HuH-7.5 (cell line): ENCODE measurements around the gene CSN3.

Source experiments
- DNase-seq: peaks from one replicate; pipeline ENCODE4 v3.0.0; 2011; ENCODE audit warnings: low spot score

The CSN3 gene

GRCh38 chr4:70297576-70297975 is 55.2 kb downstream of the CSN3 start:
- no peak for DNase-seq

GRCh38 chr4:70298051-70298450 is 55.7 kb downstream of the CSN3 start:
- no peak for DNase-seq

- no peak for DNase-seq
Measured at GRCh38 chr4:70299643-70300042, 57.2 kb downstream of the CSN3 start.

- DNase-seq, result no peak
Measured at GRCh38 chr4:70300215-70300614, 57.8 kb downstream of the CSN3 start.
